Stimulated activated naive CD8-positive, alpha-beta T cell treated with anti-CD3 and anti-CD28 coated beads, Interleukin-15, amount 100 ng/mL, for 72 hours (primary cell): ENCODE results near the gene ANKRD27.
"Not testable (repeated sequence)": the region's sequence is repeated elsewhere in the genome, so short reads cannot be mapped to it uniquely, and the experiment has no call there.

Source experiments
- ATAC-seq: fragments of 150-1000 bp; cut with Tn5 transposase; 2 replicates; pipeline ENCODE4 v1.10.0; 2021; ENCODE audit warnings: mild to moderate bottlenecking, moderate library complexity
- DNase-seq, 2 donors: peaks; one replicate each; pipeline ENCODE4 v3.0.0; 2021 to 2022
- H3K27ac Mint-ChIP-seq, 2 donors: one replicate each; pipeline ENCODE4 v1.8.0; 2022; ENCODE audit warnings: mild to moderate bottlenecking in 2 of 2, mixed read lengths in 2 of 2, moderate library complexity in 2 of 2
- H3K27me3 Mint-ChIP-seq: one replicate; pipeline ENCODE4 v1.8.0; 2022; ENCODE audit warnings: mixed read lengths
- H3K4me1 Mint-ChIP-seq: one replicate; pipeline ENCODE4 v1.8.0; 2022; ENCODE audit warnings: mild to moderate bottlenecking, mixed read lengths
- H3K4me3 Mint-ChIP-seq, 2 donors: one replicate each; pipeline ENCODE4 v1.8.0; 2022; ENCODE audit warnings: mild to moderate bottlenecking in 2 of 2, mixed read lengths in 2 of 2, moderate library complexity in 1 of 2
- H3K9me3 Mint-ChIP-seq, 2 donors: one replicate each; pipeline ENCODE4 v1.8.0; 2022; ENCODE audit warnings: mixed read lengths in 2 of 2

The ANKRD27 gene

DNA sequence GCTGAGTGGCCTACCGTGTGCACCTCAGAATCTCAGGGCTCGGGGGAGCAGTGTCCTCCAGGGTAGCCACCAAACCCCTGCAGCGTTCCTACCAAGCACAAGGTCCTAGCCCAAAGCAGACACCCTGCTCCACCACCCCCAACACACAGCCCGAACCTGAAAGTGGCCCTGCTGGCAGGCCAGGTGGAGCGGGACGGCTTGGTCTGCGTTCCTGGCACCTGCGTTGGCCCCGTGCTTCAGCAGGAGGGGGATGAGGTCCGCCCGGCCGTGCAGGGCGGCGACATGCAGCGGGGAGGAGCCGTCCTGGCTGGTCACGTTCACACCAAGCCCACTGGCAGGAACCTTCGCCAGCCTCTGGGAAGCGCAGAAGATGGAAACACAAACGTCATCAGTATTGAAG lies 67.5 kb downstream of the ANKRD27 start:
- DNase-seq (no peak), ATAC-seq (no peak)
- H3K27ac Mint-ChIP-seq = no peak overlapping the region
- no peak overlapping the region for H3K4me3 Mint-ChIP-seq
- no peaks in the 10 kb centered on the region for H3K9me3 Mint-ChIP-seq
- H3K27me3 Mint-ChIP-seq = no peaks in the 10 kb centered on the region
- no peaks in the 10 kb centered on the region for H3K4me1 Mint-ChIP-seq

DNA sequence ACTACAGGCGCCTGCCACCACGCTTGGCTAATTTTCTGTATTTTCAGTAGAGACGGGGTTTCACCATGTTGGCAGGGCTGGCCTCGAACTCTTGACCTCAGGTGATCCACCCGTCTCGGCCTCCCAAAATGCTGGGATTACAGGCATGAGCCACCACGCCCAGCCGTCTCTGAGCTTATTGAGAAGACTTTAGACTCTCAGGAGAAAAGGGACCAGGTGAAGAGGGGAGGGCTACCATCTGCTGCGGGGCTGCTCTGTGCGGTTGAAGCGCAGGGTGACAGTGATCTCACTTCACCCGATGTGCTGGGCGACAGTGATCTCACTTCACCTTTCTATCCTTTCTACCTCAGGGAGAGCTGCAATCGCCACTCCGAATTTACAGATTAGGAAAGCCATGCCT lies 68.7 kb downstream of the ANKRD27 start:
- H3K27me3 Mint-ChIP-seq = no peaks in the 10 kb centered on the region
- no peak overlapping the region for H3K27ac Mint-ChIP-seq
- no peak overlapping the region for H3K4me3 Mint-ChIP-seq
- ATAC-seq = no peak
- no peaks in the 10 kb centered on the region for H3K9me3 Mint-ChIP-seq
- DNase-seq = no peak
- no peaks in the 10 kb centered on the region for H3K4me1 Mint-ChIP-seq

DNA sequence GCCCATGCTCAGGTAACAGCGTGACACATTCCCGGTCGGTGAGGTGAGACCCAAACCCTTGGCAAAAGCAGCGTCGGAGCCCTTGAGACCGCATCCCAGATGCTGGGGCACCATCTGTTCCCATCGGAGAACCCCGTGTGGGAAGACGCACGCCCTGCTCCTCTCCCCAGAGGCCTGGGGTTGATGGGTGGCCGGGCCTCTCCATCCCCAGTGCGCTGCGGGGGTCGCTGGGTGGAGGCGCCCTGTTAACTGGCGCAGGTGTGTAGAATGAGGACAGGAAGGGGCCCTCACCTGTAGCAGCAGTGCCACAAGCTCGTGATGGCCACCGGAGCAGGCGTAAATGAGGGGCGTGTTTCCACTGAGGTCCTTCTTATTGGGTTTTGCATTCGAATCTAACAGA lies 69.4 kb downstream of the ANKRD27 start:
- no peak overlapping the region for H3K4me3 Mint-ChIP-seq
- H3K4me1 Mint-ChIP-seq = no peaks in the 10 kb centered on the region
- H3K27ac Mint-ChIP-seq = no peak overlapping the region
- no peak for ATAC-seq
- no peaks in the 10 kb centered on the region for H3K27me3 Mint-ChIP-seq
- H3K9me3 Mint-ChIP-seq = no peaks in the 10 kb centered on the region
- no peak for DNase-seq

DNA sequence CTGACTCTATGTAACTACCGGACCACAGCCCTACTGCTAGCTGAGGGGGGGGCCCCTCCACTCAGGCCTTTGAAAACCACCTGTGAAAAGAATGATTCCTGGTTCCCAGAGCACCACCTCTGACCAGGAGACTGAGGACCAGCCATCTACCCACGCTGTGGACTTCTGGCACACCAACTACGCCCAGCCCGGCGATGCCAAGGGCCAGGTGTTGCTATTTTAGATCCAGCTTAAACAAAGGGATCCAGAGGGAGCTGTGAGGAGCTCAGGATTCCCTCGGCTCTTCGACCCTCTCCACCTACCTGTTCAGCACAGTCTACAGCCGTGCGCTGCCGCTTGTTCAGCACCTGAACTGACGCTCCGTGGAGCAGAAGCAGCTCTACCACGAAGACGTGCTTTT lies 71.0 kb downstream of the ANKRD27 start:
- Mint-ChIP-seq H3K9me3 (no peaks in the 10 kb centered on the region), H3K27me3 (no peaks in the 10 kb centered on the region), H3K27ac (no peak overlapping the region), H3K4me1 (peaks cover 10% of the 10 kb centered on the region), H3K4me3 (no peak overlapping the region)
- no peak for ATAC-seq
- DNase-seq = no peak

DNA sequence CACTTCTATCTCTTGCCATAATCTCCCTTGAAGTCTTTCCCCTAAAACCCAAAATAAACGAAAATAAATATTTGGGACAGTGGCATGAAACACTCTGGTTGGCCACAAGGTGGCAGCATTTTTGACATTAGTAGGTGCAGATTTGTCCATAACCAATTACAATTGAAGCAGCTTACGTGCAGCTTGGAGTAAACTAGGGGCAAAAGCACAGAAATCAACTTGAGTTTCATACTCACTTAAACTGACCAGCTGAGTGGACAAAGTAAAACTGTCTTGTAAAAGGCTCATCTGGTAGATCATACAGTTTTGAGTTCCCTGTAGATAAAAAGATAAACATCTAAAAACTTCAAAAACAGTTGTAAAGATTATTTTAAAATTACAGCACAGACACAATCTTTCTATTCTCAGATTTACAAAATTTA lies 75.2 kb downstream of the ANKRD27 start:
- H3K27ac Mint-ChIP-seq = peak overlapping the region; percentile 15 to 35
- peak; percentile 76 for ATAC-seq
- no peaks in the 10 kb centered on the region for H3K9me3 Mint-ChIP-seq
- H3K4me3 Mint-ChIP-seq = peak overlapping the region; percentile 14 to 67
- DNase-seq = peak; percentile 32 to 37
- peaks cover 12% of the 10 kb centered on the region for H3K4me1 Mint-ChIP-seq
- H3K27me3 Mint-ChIP-seq = no peaks in the 10 kb centered on the region

DNA sequence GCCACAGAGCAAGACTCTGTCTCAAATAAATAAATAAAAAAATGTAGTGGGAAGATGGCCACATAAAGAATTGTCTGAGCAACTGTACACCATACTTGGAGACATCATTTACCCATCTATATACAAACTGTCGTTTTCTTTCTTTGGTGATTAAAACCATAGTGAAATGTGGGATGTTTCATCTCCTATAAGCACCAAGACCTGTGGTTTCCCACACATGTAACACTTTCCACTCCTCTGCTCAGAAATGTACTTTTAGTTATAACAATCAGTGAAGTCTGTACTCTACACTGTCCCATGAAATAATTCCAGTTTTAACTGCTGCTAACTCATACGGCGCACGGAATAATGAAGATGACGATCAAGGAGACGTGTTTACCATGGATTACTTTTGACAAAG lies 75.7 kb downstream of the ANKRD27 start:
- peak overlapping the region in 1 of 2 donors; percentile 35 for H3K27ac Mint-ChIP-seq
- ATAC-seq = peak; percentile 88
- peak overlapping the region; percentile 14 to 67 for H3K4me3 Mint-ChIP-seq
- H3K27me3 Mint-ChIP-seq = no peaks in the 10 kb centered on the region
- no peak for DNase-seq
- peaks cover 12% of the 10 kb centered on the region for H3K4me1 Mint-ChIP-seq
- H3K9me3 Mint-ChIP-seq = no peaks in the 10 kb centered on the region

DNA sequence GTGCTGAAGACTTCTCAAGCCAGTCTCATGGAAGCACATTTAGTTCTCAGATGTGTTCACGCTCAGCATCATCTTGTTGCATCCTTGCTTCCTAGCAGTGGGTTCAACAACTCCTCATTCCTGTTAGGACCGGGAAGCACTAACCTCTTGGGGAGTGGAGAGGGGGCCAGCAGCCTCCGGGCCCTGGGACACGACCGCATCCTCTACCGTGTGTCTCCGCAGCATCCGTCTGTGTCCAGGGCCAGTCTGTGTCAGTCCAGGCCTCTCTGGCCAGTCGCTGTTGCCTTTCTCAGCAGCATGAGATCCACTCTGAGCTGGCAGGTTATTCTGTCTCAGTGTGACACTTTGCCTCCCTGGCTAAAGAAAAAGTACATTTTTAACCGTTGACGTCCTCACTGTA lies 77.0 kb downstream of the ANKRD27 start:
- Mint-ChIP-seq H3K27ac (no peak overlapping the region), H3K27me3 (no peaks in the 10 kb centered on the region), H3K4me1 (peaks cover 12% of the 10 kb centered on the region), H3K4me3 (no peak overlapping the region), H3K9me3 (no peaks in the 10 kb centered on the region)
- ATAC-seq = no peak
- no peak for DNase-seq

DNA sequence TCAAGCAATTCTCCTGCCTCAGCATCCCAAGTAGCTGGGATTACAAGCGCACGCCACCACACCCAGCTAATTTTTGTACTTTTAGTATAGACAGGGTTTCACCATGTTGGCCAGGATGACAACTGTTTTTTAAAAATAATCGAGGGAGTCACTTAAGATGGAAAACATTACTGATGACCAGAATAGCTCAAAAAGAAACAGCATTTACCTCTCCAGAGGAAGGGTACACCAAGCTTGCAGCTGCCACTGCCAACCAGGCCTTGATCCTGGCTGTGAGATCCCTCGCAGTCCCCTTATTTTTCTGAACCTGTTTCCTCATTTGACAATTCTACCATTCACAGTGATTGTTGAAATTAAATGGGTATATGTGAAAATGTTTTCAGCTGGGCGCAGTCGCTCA lies 79.5 kb downstream of the ANKRD27 start:
- DNase-seq (no peak), ATAC-seq (no peak)
- H3K9me3 Mint-ChIP-seq = no peaks in the 10 kb centered on the region
- no peak overlapping the region for H3K4me3 Mint-ChIP-seq
- peaks cover 17% of the 10 kb centered on the region for H3K4me1 Mint-ChIP-seq
- no peak overlapping the region for H3K27ac Mint-ChIP-seq
- H3K27me3 Mint-ChIP-seq = no peaks in the 10 kb centered on the region

DNA sequence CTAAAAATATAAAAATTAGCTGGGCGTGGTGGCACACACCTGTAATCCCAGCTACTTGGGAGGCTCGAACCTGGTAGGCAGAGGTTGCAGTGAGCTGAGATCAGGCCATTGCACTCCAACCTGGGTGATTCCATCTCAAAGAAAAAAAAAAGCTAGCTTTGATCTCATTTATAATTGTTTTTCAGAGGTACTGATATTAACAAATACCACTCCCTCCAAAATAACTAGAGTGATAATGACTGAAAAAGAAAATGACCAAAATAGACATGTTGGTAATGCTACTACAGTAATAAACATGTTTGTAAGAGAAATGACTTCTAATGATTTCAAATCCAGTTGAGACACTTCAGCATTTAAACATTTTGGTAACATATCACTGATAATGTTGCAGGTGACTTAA lies 81.0 kb downstream of the ANKRD27 start:
- Mint-ChIP-seq H3K4me1 (peaks cover 8% of the 10 kb centered on the region), H3K4me3 (no peak overlapping the region), H3K27ac (no peak overlapping the region), H3K27me3 (no peaks in the 10 kb centered on the region), H3K9me3 (no peaks in the 10 kb centered on the region)
- ATAC-seq (no peak), DNase-seq (no peak)

DNA sequence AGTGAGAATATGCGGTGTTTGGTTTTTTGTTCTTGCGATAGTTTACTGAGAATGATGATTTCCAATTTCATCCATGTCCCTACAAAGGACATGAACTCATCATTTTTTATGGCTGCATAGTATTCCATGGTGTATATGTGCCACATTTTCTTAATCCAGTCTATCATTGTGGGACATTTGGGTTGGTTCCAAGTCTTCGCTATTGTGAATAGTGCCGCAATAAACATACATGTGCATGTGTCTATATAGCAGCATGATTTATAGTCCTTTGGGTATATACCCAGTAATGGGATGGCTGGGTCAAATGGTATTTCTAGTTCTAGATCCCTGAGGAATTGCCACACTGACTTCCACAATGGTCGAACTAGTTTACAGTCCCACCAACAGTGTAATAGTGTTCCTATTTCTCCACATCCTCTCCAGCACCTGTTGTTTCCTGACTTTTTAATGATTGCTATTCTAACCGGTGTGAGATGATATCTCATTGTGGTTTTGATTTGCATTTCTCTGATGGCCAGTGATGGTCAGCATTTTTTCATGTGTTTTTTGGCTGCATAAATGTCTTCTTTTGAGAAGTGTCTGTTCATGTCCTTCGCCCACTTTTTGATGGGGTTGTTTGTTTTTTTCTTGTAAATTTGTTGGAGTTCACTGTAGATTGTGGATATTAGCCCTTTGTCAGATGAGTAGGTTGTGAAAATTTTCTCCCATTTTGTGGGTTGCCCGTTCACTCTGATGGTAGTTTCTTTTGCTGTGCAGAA lies 87.1 kb downstream of the ANKRD27 start:
- ATAC-seq, DNase-seq, H3K27ac Mint-ChIP-seq, H3K9me3 Mint-ChIP-seq, H3K27me3 Mint-ChIP-seq, H3K4me3 Mint-ChIP-seq: not testable (repeated sequence)
- peaks cover 43% of the 10 kb centered on the region for H3K4me1 Mint-ChIP-seq

DNA sequence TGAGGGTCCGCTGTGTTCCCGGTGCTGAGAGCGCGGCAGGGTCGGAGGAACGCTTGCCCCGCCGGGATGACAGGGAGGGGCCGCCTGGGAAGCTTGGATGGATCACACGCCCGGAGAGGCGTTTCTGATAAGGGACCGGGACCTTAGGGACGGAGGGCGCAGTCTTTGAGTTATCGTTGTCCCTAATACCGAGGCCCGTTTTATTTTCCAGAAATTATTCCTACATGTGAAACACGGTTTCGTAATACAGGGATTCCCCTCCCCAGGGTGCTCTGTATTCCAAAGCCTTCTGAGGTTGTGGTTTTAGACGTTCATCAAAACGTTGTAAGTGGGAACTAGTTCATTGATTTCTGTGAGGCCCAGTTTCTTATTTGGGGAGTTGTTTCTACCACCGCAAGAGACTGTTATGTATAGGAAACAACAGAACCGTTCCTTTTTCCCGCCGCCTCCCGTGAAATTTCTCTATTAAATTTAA lies 93.2 kb downstream of the ANKRD27 start:
- Mint-ChIP-seq H3K4me1 (peaks cover 51% of the 10 kb centered on the region), H3K27ac (peak overlapping the region; percentile 67 to 84), H3K27me3 (peaks cover 6% of the 10 kb centered on the region), H3K4me3 (peak overlapping the region; percentile 86 to 96), H3K9me3 (no peaks in the 10 kb centered on the region)
- ATAC-seq = no peak
- DNase-seq = no peak

DNA sequence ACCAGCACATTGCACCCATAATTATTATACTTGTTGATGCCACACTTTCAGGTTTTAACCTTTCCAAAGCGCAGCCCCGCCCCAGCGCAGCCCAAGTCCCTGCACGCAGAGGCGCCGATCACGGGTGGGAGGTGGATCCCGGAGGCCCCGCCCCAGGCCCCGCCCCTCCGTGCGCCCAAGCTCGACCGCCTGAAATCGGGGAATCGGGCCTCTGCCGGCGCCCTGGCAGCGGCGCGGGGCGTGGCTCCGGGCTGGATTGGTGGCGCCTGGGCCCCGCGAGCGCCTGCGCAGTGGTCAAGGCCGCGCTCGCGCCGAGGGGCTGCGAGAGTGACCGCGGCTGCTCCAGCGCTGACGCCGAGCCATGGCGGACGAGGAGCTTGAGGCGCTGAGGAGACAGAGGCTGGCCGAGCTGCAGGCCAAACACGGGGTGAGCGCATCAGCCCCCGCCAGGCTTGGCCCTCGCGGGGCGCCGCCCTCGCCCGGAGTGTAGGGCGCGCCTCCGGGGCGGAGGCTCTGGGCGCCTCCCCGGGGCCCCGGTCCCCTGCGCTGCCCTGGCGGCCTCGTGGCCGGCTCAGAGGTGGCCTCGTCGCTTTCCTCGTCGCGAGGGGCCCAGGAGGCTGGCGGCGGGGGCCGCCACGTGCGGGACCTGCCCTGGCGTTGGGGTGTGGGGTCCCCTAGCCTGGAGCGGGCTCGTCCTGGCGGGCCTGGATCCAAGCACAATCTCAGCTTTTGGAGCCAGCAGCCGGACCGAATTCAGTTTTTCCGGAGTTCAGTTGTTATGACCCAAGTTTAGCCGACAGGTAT lies 93.9 kb downstream of the ANKRD27 start, which contains the start of gene PDCD5:
Gene PDCD5 (plus strand): TSS at position 290 of the 804 bp plus-strand sequence. CDS start 72 bp downstream, at position 362.
- DNase-seq (peak; percentile 92), ATAC-seq (peak; percentile 94)
- peaks cover 9% of the 10 kb centered on the region for H3K27me3 Mint-ChIP-seq
- peaks cover 44% of the 10 kb centered on the region for H3K4me1 Mint-ChIP-seq
- no peaks in the 10 kb centered on the region for H3K9me3 Mint-ChIP-seq
- H3K4me3 Mint-ChIP-seq = peak within 1 kb of the TSS; percentile 95 to 96
- H3K27ac Mint-ChIP-seq = peak within 1 kb of the TSS; percentile 84 to 87

DNA sequence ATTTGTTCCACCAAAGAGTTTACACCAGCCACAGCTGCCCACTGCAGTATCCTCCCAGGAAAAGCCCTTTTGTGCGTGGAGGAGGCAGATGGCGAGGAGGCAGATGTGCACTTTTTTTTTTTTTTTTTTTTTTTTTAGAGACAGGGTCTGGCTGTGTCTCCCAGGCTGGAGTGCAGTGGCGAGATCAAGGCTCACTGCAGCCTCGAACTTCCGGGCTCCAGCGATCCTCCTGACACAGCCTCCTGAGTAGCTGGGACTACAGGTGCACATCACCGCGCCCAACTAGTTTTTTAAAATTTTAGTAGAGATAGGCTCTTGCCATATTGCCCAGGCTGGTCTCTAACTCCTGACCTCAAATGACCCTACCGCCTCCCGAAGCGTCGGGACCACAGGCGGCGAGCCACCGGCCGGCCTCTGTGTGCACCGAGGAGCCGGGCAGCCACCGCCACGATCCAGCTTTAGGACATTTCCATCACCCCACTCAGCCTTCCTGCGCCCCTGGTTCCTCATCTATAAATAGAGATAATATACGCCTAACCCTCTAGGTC lies 94.6 kb downstream of the ANKRD27 start:
- DNase-seq (no peak), ATAC-seq (peak; percentile 25)
- Mint-ChIP-seq H3K27ac (peak overlapping the region; percentile 81 to 87), H3K4me3 (peak overlapping the region; percentile 95 to 96), H3K4me1 (peaks cover 38% of the 10 kb centered on the region), H3K9me3 (no peaks in the 10 kb centered on the region), H3K27me3 (peaks cover 13% of the 10 kb centered on the region)

DNA sequence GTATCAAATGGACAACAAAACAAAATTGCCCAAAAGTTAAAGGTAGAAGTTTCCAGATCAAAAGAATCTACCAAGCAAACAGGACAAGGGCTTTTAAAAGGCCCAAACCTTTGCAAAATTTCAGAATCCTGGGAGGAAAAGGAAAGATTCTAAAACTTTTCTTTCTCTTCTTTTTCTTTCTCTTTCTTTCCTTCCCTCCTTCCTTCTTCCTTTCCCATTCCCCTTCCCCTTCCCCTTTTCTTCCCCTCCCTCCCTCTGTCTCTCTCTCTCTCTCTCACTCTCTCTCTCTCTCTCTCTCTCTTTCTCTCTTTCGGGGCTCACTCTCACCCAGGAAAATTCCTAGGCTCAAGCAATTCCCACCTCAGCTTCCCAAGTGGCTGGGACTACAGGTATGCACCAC lies 98.2 kb downstream of the ANKRD27 start:
- Mint-ChIP-seq H3K4me1 (peaks cover 20% of the 10 kb centered on the region), H3K9me3 (no peaks in the 10 kb centered on the region), H3K4me3 (no peak overlapping the region), H3K27ac (no peak overlapping the region), H3K27me3 (peaks cover 28% of the 10 kb centered on the region)
- DNase-seq (no peak), ATAC-seq (no peak)

DNA sequence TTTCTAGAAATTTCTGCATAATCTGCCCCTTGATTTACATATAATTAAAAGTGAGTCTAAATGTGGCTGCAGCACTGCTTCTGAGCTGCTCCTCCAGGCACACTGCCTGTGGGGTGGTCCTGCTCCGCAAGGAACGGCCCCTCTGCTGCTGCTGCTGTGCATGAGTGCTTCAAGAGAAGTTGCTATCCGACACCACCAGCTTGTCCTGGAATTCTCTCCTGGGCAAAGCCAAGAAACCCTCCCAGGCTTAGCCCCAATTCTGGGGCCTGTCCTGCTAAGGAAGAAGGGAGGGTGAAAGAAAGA lies 101.5 kb downstream of the ANKRD27 start:
- DNase-seq = no peak
- Mint-ChIP-seq H3K27me3 (peaks cover 39% of the 10 kb centered on the region), H3K4me1 (peaks cover 23% of the 10 kb centered on the region), H3K9me3 (no peaks in the 10 kb centered on the region), H3K27ac (peak overlapping the region in 1 of 2 donors; percentile 83), H3K4me3 (no peak overlapping the region)
- no peak for ATAC-seq
